GM18505 (cell line): ENCODE measurements around the gene PLEKHH2.

ENCODE experiments used
- ATAC-seq: cut with Tn5 transposase; IDR thresholded peaks from one replicate; pipeline ENCODE4 v1.9.1; 2021; ENCODE audit not compliant: unreplicated experiment
- POLR2A ChIP-seq: IDR thresholded peaks from 4 replicates; pipeline ENCODE4 v1.6.1; 2011; ENCODE audit warnings: borderline replicate concordance; ENCODE audit not compliant: insufficient read depth, insufficient read length; ENCODE audit errors: extremely low read depth

The PLEKHH2 gene

DNA sequence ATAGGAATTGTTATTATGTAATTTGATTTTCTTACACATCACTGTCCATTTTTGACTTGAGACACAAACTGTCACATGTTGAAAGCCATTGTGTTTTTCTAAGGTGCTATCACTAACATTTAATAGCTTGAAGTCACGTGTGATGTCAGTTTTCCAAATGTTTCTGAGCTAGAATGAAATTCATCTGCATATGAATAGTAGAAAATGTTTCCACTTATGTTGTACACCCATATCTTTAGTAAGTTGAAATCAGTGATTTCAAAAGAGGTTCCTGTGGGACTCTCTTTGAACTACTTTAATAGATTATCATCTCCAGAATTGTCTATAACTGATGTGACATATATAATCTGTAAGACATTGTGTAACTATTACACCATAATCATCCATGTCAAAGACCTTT is 173.8 kb downstream of the PLEKHH2 start:
- no peak for ATAC-seq
- no peak for TF ChIP-seq POLR2A

DNA sequence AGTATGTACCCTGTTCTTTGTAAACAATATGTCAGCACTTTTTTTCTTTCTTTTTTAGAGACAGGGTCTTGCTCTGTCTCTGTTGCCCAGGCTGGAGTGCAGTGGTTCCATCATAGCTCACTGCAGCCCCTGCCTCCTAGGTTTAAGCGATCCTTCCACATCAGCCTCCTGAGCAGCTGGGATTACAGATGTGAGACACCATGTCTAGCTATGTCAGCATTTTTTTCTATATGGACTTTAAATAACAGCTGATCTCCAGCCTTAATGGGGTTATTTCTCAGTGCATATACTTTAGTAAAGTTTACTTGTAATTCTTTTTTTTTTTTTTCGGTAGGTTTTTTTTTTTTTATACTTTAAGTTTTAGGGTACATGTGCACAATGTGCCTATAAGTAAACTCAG is 174.9 kb downstream of the PLEKHH2 start:
- ATAC-seq: no peak
- TF ChIP-seq POLR2A: no peak

DNA sequence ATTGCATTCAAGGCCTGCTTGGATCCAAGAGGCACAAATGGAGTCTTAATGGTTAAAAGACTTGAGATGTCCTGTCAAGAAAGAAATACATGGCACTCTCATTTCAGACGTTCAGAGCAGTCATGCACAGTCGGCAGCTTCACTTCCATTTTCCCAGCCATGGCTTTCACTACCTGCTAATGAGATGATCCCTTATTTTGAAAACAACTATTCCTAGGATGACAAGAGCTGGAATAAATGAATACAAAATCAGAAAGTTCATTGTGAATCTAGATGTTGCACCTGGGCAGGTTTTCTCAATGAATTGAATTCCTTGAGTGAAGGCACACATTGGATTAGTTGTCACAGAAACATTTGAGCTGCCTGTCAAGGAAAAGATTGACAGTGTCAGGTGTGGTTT is 175.9 kb downstream of the PLEKHH2 start:
- no peak for ATAC-seq
- no peak for TF ChIP-seq POLR2A

DNA sequence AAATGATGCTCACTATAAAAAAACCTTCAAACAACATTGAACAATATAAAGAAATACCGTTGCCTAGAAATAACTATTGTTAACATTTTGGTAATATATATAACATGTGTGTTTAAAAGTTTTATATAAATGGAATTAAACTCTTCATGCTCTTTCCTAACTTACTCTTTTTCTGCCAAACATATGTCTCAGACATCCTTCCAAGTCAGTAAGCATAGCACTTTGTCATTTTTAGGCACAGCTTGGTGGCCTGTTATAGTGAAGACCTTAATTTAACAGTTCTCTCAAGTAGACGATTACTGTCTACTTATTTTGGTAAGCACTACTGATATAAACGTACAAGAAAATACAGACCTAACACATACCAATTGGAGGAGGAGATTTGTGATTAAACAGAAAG is 177.7 kb downstream of the PLEKHH2 start:
- TF ChIP-seq POLR2A: no peak
- no peak for ATAC-seq
